ENCODE measurements around the gene THSD8.

The THSD8 gene

DNA sequence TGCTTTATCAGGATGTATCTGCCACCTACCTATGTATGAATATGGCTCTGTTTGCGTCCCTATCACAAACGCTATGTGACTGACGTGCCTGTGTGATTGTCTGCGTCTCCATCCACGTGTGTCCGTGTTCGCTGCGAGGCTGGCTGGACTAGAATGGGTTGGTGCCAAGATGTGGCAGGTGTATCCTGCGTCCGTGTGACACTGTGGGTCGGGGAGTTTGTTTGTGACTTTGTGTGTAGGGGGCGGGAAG is 19.8 kb upstream of the THSD8 start:
- DNase-seq: no peak

- peak; percentile 92 for DNase-seq
Observed at GRCh38 chr19:12782424-12783290, 19.2 kb upstream of the THSD8 start.

DNA sequence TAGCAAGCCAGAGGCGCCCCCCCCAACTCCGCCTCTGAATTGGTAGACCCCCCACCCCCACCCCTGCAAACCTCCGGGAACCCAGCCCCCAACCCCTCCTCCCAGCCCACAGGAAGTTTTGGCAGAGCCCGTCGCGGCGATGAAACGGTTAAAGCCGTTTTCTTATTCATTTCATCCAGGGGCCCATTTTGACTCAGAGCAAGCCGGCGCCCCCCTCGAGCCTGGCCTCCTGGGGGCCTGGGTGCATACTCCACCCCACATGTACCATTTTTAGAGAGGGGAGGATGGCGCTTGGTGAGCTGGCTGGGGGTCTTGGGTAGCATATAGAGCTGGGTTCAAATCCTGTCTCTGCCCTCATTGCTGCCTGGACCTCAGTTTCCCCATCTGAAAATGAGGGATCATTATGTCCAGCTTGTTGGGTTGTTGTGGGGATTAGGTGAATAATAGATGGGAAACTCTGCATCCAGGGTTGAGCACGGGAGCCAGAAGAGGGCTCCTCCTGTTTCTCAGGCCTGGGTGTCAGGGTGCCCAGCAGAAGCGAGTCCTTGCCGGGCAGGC is 18.5 kb upstream of the THSD8 start:
- DNase-seq: no peak

GRCh38 chr19:12783849-12784393 is 17.9 kb upstream of the THSD8 start:
- no peak for DNase-seq

DNA sequence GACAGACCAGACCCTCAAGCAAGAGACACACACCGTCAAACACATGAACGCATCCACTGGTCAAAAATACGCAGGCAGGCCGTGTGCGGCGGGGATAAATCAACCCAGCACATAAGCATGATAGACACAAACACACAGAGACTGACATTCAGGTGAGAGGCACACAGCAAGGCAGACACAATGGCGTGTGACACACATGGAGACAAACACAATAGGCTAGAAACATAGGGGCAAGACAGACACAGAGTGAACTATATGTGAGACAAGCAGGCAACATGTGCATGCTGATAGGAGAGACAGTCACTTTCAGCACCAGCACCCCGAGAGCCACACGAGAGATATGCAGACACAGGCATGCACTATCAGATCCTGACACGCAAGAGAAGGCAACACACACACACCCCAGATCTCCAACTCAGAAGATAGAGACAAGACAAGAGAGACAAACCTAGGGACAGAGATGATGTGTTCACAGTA is 17.4 kb upstream of the THSD8 start:
- DNase-seq: no peak

DNA sequence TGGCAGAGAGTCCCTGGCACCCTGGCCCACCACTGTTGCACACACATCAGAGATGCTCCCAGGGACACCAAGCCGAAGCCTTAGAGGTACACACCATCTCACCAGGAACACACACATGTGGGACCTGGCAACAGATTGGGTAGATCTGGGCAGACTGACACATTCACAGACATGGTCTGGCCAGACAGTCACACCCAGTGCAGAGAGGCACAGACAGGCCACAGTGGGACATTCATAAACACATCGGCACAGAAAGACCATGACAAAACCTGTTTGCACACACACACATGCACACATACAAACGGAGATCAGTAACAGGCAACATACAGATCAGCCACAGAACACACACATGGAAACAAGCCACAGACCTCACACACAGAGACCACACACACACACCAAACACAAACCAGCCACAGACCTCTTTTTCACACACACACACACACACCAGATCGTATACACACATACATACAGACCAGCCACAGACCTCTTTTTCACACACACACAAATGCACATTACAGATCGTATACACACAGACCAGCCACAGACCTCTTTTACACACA is 16.9 kb upstream of the THSD8 start:
- peak; percentile 35 for DNase-seq

- DNase-seq: no peak
Observed at GRCh38 chr19:12785431-12786031, 16.3 kb upstream of the THSD8 start.

- DNase-seq: no peak
Observed at GRCh38 chr19:12786141-12786870, 15.6 kb upstream of the THSD8 start.

DNA sequence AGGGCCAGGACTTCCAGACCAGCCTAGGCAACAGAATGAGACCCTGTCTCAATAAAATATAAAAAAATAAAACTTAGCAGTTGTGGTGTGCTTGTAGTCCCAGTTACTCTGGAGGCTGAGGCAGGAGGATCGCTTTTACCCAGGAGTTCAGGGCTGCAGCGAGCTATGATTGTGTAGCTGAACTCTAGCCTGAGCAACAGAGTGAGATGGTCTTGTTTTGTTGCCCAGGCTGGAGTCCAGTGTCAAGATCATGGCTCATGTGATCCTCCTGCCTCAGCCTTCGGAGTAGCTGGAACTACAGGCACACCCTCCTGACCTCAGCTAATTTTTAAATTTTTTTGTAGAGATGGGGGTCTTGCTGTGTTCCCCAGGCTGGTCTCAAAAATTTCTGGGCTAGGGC is 14.9 kb upstream of the THSD8 start:
- DNase-seq: no peak

- DNase-seq: no peak
Observed at GRCh38 chr19:12787458-12787857, 14.4 kb upstream of the THSD8 start.

DNA sequence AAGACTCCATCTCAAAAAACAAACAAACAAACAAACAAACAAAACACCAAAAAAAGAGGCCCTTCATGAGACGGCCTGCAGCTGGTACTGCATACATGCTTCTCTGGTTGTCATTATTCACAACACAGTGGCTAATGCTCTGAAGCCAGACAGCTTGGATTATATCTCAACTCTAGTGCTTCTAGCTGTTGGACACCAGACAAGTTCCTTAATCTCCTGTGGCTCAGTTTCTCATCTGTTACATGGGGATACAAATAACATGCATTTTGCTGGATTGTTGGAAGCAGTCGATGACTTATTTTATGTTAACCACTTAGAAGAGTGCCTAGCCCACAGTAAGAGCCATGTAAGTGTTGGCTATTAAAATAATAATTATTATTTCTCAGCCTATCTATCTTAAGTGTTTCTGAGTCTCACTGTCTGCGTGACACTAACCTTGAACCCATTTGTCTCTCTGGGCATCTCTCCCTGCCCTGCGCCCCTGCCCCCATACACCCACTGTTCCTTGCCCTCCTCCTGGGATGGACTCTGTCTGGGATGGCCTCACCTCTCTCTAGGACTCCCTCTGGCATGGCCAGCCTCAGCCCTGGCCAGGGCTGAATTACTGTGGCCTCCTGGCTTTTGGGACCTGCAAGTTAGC is 13.7 kb upstream of the THSD8 start:
- no peak for DNase-seq

DNA sequence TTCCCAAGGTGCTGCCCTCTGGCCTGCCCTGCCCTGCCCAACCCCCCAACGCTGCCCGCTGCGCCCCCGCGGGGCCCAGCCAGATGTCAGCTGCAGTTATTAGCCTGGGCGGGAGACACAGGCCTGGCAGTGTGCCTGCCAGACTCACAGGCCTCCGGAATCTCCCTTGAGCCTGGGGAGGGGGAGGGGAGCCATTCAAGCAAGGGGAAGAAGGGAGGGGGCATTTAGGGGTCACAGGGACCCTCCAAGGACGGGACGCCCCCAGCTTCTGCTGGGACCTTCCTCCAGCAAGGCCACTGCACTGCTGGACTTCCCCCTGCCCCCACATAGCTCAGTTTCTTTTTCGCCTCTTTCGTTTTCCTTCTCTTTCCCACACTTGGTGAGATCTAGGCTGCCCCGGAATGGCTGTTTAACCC is 13.2 kb upstream of the THSD8 start:
- DNase-seq: no peak

DNA sequence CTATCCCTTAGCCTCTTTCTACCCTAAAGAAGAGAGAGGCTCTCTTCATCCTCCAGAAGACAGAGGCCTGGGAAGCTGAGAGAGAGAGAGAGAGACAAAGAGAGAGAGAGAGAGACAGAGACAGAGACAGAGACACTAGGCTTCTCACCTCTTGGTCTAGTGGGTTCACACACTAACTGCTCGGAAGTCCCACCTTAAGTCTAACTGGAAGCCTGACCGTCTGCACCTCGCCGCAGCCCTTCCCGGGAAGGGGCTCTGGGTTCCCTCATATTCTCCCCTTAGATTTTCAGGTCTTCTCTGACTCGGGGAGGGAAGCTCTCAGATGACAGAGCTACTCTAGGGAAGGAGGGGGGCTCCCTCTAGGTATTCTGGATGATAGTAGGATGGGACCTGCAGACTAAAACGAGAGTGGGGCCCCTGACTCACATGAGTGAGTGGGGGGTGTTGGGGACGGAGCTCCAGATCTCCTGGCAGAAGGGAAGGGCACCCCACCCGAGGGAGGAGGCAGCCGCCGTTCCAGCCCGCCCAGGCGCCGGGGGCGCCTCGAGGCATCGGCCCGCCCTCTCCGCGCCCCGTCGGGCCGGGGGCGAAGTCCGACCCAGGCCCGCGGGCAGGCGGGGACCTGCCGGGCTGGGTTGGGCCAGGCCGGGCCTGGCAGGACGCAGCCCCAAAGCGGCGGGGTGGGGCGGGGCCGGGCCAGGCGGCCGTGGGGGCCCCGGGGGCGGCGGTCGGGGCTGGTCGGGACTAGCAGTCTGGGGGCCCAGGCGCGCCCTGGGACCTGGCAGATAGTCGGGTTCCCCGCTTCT is 12.6 kb upstream of the THSD8 start:
- peak; percentile 20 for DNase-seq

- DNase-seq: peak; percentile 91
Observed at GRCh38 chr19:12789904-12790619, 11.8 kb upstream of the THSD8 start.

- DNase-seq: no peak
Observed at GRCh38 chr19:12790628-12791344, 11.1 kb upstream of the THSD8 start.

DNA sequence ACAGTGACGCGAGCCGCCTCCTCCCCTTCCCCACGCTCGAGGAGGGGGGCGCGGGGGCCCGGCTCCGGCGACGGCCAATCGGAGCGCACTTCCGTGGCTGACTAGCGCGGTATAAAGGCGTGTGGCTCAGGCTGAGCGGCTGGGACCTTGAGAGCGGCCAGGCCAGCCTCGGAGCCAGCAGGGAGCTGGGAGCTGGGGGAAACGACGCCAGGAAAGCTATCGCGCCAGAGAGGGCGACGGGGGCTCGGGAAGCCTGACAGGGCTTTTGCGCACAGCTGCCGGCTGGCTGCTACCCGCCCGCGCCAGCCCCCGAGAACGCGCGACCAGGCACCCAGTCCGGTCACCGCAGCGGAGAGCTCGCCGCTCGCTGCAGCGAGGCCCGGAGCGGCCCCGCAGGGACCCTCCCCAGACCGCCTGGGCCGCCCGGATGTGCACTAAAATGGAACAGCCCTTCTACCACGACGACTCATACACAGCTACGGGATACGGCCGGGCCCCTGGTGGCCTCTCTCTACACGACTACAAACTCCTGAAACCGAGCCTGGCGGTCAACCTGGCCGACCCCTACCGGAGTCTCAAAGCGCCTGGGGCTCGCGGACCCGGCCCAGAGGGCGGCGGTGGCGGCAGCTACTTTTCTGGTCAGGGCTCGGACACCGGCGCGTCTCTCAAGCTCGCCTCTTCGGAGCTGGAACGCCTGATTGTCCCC is 10.4 kb upstream of the THSD8 start, which contains the start of gene JUNB:
TSS of gene JUNB (plus strand) at position 142 of the 706 bp plus-strand sequence. CDS start at position 428, 286 bp downstream.
- DNase-seq: peak; percentile 97

DNA sequence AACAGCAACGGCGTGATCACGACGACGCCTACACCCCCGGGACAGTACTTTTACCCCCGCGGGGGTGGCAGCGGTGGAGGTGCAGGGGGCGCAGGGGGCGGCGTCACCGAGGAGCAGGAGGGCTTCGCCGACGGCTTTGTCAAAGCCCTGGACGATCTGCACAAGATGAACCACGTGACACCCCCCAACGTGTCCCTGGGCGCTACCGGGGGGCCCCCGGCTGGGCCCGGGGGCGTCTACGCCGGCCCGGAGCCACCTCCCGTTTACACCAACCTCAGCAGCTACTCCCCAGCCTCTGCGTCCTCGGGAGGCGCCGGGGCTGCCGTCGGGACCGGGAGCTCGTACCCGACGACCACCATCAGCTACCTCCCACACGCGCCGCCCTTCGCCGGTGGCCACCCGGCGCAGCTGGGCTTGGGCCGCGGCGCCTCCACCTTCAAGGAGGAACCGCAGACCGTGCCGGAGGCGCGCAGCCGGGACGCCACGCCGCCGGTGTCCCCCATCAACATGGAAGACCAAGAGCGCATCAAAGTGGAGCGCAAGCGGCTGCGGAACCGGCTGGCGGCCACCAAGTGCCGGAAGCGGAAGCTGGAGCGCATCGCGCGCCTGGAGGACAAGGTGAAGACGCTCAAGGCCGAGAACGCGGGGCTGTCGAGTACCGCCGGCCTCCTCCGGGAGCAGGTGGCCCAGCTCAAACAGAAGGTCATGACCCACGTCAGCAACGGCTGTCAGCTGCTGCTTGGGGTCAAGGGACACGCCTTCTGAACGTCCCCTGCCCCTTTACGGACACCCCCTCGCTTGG is 9.6 kb upstream of the THSD8 start:
- peak; percentile 72 for DNase-seq

DNA sequence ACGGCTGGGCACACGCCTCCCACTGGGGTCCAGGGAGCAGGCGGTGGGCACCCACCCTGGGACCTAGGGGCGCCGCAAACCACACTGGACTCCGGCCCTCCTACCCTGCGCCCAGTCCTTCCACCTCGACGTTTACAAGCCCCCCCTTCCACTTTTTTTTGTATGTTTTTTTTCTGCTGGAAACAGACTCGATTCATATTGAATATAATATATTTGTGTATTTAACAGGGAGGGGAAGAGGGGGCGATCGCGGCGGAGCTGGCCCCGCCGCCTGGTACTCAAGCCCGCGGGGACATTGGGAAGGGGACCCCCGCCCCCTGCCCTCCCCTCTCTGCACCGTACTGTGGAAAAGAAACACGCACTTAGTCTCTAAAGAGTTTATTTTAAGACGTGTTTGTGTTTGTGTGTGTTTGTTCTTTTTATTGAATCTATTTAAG is 9.0 kb upstream of the THSD8 start:
- no peak for DNase-seq

Data from activated gamma-delta T cell treated with Interleukin-2 at 50 U/mL for 16 hours (primary cell).